Lung (tissue), 12 donors: ENCODE measurements around the gene MRPL37. TPM values are rescaled to one million over a fixed set of nuclear protein-coding genes. Genes with fewer than 3 reads are reported as not detected.

ENCODE experiments used
- ATAC-seq: fragments of 200-7000 bp; cut with Tn5 transposase; one replicate; pipeline ENCODE4 v1.9.1; 2020; ENCODE audit warnings: moderate number of reproducible peaks; ENCODE audit not compliant: insufficient read depth, low FRiP score
- DNase-seq, 3 donors: peaks; one replicate each; pipeline ENCODE4 v3.0.0-alpha.2; 2013 to 2017
- H3K27ac ChIP-seq, 2 donors: one replicate each; pipeline ENCODE4 v1.5.1; 2013; ENCODE audit warnings: mild to moderate bottlenecking in 2 of 2, moderate library complexity in 2 of 2, control low read depth in 1 of 2, inconsistent platforms in 1 of 2, low read depth in 1 of 2, low read length in 1 of 2
- H3K27me3 ChIP-seq, 3 donors: one replicate each; pipeline ENCODE4 v1.5.1; 2013; ENCODE audit warnings: low read length in 2 of 3; ENCODE audit not compliant: control insufficient read depth in 3 of 3, insufficient read depth in 3 of 3
- H3K36me3 ChIP-seq, 4 donors: one replicate each; pipeline ENCODE4 v1.5.1; 2013; ENCODE audit warnings: low read length in 4 of 4, mild to moderate bottlenecking in 1 of 4, moderate library complexity in 1 of 4; ENCODE audit not compliant: control insufficient read depth in 4 of 4, insufficient read depth in 4 of 4
- H3K4me1 ChIP-seq, 5 donors: one replicate each; pipeline ENCODE4 v1.5.1; 2013; ENCODE audit warnings: low read length in 5 of 5, mild to moderate bottlenecking in 2 of 5, moderate library complexity in 1 of 5; ENCODE audit not compliant: control insufficient read depth in 5 of 5, insufficient read depth in 5 of 5
- H3K4me3 ChIP-seq: one replicate; pipeline ENCODE4 v1.5.1; 2013; ENCODE audit warnings: mild to moderate bottlenecking, control low read depth, moderate library complexity
- H3K9ac ChIP-seq, 2 donors: one replicate each; pipeline ENCODE4 v1.5.1; 2013; ENCODE audit warnings: low read length in 2 of 2, control low read depth in 1 of 2; ENCODE audit not compliant: insufficient read depth in 1 of 2
- H3K9me3 ChIP-seq, 4 donors: one replicate each; pipeline ENCODE4 v1.5.1; 2013; ENCODE audit warnings: low read length in 3 of 4, mild to moderate bottlenecking in 1 of 4, moderate library complexity in 1 of 4; ENCODE audit not compliant: control insufficient read depth in 4 of 4, insufficient read depth in 3 of 4
- WGBS, 2 donors: extraction: QIAGEN DNeasy Blood & Tissue Kit; methylation state at CpG; one replicate each; pipeline ENCODE4 v1.1.7; 2013; 5-methylcytosine and 5-hydroxymethylcytosine counted together
- polyA plus RNA-seq, 2 donors: library from polyadenylated mRNA; stranded (reverse); fragments of 200-250 nt; gene quantifications; one replicate each; pipeline ENCODE4 v1.2.1, GENCODE V29; 2013
- total RNA-seq, 2 donors: library from RNA; depleted of rRNA in 1 of 2; stranded (reverse); fragments of >200 nt in 1 of 2; gene quantifications; one replicate each; pipeline ENCODE4 v1.2.1, GENCODE V29; 2014 to 2021
- TF ChIP-seq, protein P1 (sequence below): IDR thresholded peaks from 2 replicates; pipeline ENCODE4 v1.5.1; 2012; ENCODE audit warnings: mild to moderate bottlenecking; ENCODE audit errors: control extremely low read depth, extremely low read depth
- donor health status: control.
- donor health status: control.
- donor health status: Bipolar disorder and iron deficiency.
- donor health status: healthy.
- donor health status: DM: yes; HTN: yes; CAD: no.

Gene MRPL37
- total and polyA plus RNA-seq, 4 donors = 23.9 to 68.5 (median 39.7) TPM

- WGBS, 2 donors = 93 to 96% methylated on average over 3 of the region's 3 CpGs
- TF ChIP-seq, protein P1, sequence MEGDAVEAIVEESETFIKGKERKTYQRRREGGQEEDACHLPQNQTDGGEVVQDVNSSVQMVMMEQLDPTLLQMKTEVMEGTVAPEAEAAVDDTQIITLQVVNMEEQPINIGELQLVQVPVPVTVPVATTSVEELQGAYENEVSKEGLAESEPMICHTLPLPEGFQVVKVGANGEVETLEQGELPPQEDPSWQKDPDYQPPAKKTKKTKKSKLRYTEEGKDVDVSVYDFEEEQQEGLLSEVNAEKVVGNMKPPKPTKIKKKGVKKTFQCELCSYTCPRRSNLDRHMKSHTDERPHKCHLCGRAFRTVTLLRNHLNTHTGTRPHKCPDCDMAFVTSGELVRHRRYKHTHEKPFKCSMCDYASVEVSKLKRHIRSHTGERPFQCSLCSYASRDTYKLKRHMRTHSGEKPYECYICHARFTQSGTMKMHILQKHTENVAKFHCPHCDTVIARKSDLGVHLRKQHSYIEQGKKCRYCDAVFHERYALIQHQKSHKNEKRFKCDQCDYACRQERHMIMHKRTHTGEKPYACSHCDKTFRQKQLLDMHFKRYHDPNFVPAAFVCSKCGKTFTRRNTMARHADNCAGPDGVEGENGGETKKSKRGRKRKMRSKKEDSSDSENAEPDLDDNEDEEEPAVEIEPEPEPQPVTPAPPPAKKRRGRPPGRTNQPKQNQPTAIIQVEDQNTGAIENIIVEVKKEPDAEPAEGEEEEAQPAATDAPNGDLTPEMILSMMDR = no peak
- ATAC-seq (no peak), DNase-seq (no peak)
- H3K9me3 ChIP-seq = peaks cover 0 to 2% (median 0%) of the 10 kb centered on the region in 4 donors
- H3K36me3 ChIP-seq = peaks cover 3 to 15% (median 9%) of the 10 kb centered on the region in 4 donors
- H3K27ac ChIP-seq = no peak overlapping the region
- H3K9ac ChIP-seq = no peak overlapping the region
- no peak overlapping the region for H3K4me3 ChIP-seq
- H3K27me3 ChIP-seq = no peaks in the 10 kb centered on the region
- H3K4me1 ChIP-seq = no peaks in the 10 kb centered on the region
Observed at GRCh38 chr1:54186056-54186455, 13.9 kb upstream of the MRPL37 start.

- Histone ChIP-seq H3K4me1 (no peaks in the 10 kb centered on the region), H3K4me3 (no peak overlapping the region), H3K36me3 (peaks cover 3 to 18% (median 6%) of the 10 kb centered on the region in 4 donors), H3K9ac (no peak overlapping the region), H3K27ac (no peak overlapping the region), H3K27me3 (no peaks in the 10 kb centered on the region), H3K9me3 (no peaks in the 10 kb centered on the region)
- no peak for DNase-seq
- TF ChIP-seq, protein P1 = no peak
- WGBS, 2 donors = 77 to 80% methylated on average over 1 of the region's 1 CpG
- ATAC-seq = no peak
Observed at GRCh38 chr1:54188291-54188690, 11.7 kb upstream of the MRPL37 start.

GRCh38 chr1:54190526-54190925 is 9.4 kb upstream of the MRPL37 start:
- WGBS, 2 donors = 93 to 94% methylated on average over 9 of the region's 9 CpGs

GRCh38 chr1:54191525-54191924 is 8.4 kb upstream of the MRPL37 start:
- Histone ChIP-seq H3K4me1 (no peaks in the 10 kb centered on the region), H3K36me3 (peaks cover 3 to 23% (median 9%) of the 10 kb centered on the region in 4 donors), H3K4me3 (no peak overlapping the region), H3K27ac (no peak overlapping the region), H3K9ac (no peak overlapping the region), H3K9me3 (no peaks in the 10 kb centered on the region), H3K27me3 (no peaks in the 10 kb centered on the region)
- TF ChIP-seq, protein P1 = no peak
- no peak for DNase-seq
- no peak for ATAC-seq
- 0 to 93% methylated on average over 1 of the region's 1 CpG for WGBS, 2 donors

More at GRCh38 chr1:54190526-54190925, 9.4 kb upstream of the MRPL37 start:
- TF ChIP-seq, protein P1 = no peak
- no peak for ATAC-seq
- H3K27me3 ChIP-seq = no peaks in the 10 kb centered on the region
- H3K27ac ChIP-seq = no peak overlapping the region
- H3K9ac ChIP-seq = no peak overlapping the region
- H3K4me3 ChIP-seq = no peak overlapping the region
- no peaks in the 10 kb centered on the region for H3K9me3 ChIP-seq
- H3K36me3 ChIP-seq = peaks cover 3 to 23% (median 9%) of the 10 kb centered on the region in 4 donors
- no peak for DNase-seq
- H3K4me1 ChIP-seq = no peaks in the 10 kb centered on the region
